Endodermal cell (in vitro differentiated cells): ENCODE measurements around the gene TAMALIN. TPM values are rescaled to one million over a fixed set of nuclear protein-coding genes. Genes with fewer than 3 reads are reported as not detected.

Experiments
- DNase-seq: peaks from one replicate; pipeline ENCODE4 v3.0.0-alpha.2; 2017
- H3K27ac ChIP-seq: 2 replicates; pipeline ENCODE4 v1.5.1; 2013; ENCODE audit warnings: mild to moderate bottlenecking, low read depth, low read length, moderate library complexity
- H3K27me3 ChIP-seq: 2 replicates; pipeline ENCODE4 v1.6.1; 2013; ENCODE audit warnings: mild to moderate bottlenecking, low read length, moderate library complexity; ENCODE audit not compliant: insufficient read depth, control insufficient read depth, poor library complexity, severe bottlenecking
- H3K36me3 ChIP-seq: 2 replicates; pipeline ENCODE4 v1.7.0; 2013; ENCODE audit warnings: mild to moderate bottlenecking, low read length, moderate library complexity; ENCODE audit not compliant: control insufficient read depth, insufficient read depth
- H3K4me1 ChIP-seq: one replicate; pipeline ENCODE4 v1.7.0; 2013; ENCODE audit warnings: low read length; ENCODE audit not compliant: control insufficient read depth, insufficient read depth
- H3K4me3 ChIP-seq: 2 replicates; pipeline ENCODE4 v1.5.1; 2013; ENCODE audit warnings: mild to moderate bottlenecking, low read length, moderate library complexity
- H3K9ac ChIP-seq: 2 replicates; pipeline ENCODE4 v1.6.1; 2013; ENCODE audit warnings: mild to moderate bottlenecking, low read length, moderate library complexity; ENCODE audit not compliant: poor library complexity, severe bottlenecking; ENCODE audit errors: extremely low read depth
- H3K9me3 ChIP-seq: 2 replicates; pipeline ENCODE4 v1.6.1; 2013; ENCODE audit warnings: mild to moderate bottlenecking, low read length, moderate library complexity; ENCODE audit not compliant: control insufficient read depth
- H3K27ac Mint-ChIP-seq: 2 replicates; pipeline ENCODE4 v1.8.0; 2020; ENCODE audit warnings: mixed read lengths
- H3K27me3 Mint-ChIP-seq: 2 replicates; pipeline ENCODE4 v1.8.0; 2021; ENCODE audit warnings: mild to moderate bottlenecking, mixed read lengths; ENCODE audit not compliant: insufficient read depth
- H3K36me3 Mint-ChIP-seq: 2 replicates; pipeline ENCODE4 v1.8.0; 2020; ENCODE audit warnings: low read depth, mixed read lengths
- H3K4me1 Mint-ChIP-seq: 2 replicates; pipeline ENCODE4 v1.8.0; 2020; ENCODE audit warnings: mixed read lengths
- H3K4me3 Mint-ChIP-seq: 2 replicates; pipeline ENCODE4 v1.8.0; 2020; ENCODE audit warnings: mild to moderate bottlenecking, moderate library complexity, mixed read lengths
- H3K9me3 Mint-ChIP-seq: 2 replicates; pipeline ENCODE4 v1.8.0; 2020; ENCODE audit warnings: mild to moderate bottlenecking, mixed read lengths
- CTCF ChIP-seq: fragments of 200-600 bp; sonication (generic); conservative IDR thresholded peaks from 2 replicates; pipeline ENCODE4 v1.5.0; 2021; ENCODE audit warnings: antibody characterized with exemption, mild to moderate bottlenecking
- WGBS, 2 experiments: methylation state at CpG; one replicate each; pipeline versions ENCODE4 v1.1.5 to v1.1.7; 2013; ENCODE audit warnings: missing lambda C conversion rate in 2 of 2, mixed read lengths in 1 of 2; ENCODE audit not compliant: insufficient coverage in 1 of 2, insufficient read length in 1 of 2; 5-methylcytosine and 5-hydroxymethylcytosine counted together
- total RNA-seq, 2 donors: library from RNA; stranded (reverse); fragmentation: NEBNext Ultra II Directional in 1 of 2; extraction: Animal tissue kit (Norgen Biotek cat#: 25700) in 1 of 2; gene quantifications; 2 replicates in 1 of 2; 3 replicates in 1 of 2; pipeline ENCODE4 v1.2.1, GENCODE V29; 2021

TAMALIN gene
- total RNA-seq, 2 donors from 2014 or later = 4.4 to 9.1 TPM

GRCh38 chr12:52009081-52009751, 2.5 kb downstream of the TAMALIN start:
- Histone ChIP-seq H3K27me3 (peaks cover 60% of the 10 kb centered on the region), H3K4me1 (peaks cover 8% of the 10 kb centered on the region), H3K9me3 (peaks cover 7% of the 10 kb centered on the region), H3K9ac (no peak overlapping the region), H3K4me3 (no peak overlapping the region), H3K36me3 (no peaks in the 10 kb centered on the region), H3K27ac (no peak overlapping the region)
- 86 to 90% methylated on average over 3 to 10 of the region's 10 CpGs for WGBS, 2 experiments
- Mint-ChIP-seq H3K4me1 (peaks cover 16% of the 10 kb centered on the region), H3K27me3 (peaks cover 62% of the 10 kb centered on the region), H3K27ac (no peak overlapping the region), H3K9me3 (no peaks in the 10 kb centered on the region), H3K4me3 (no peak overlapping the region), H3K36me3 (no peaks in the 10 kb centered on the region)
- peak; percentile 64 for DNase-seq
- TF ChIP-seq CTCF = no peak

DNA sequence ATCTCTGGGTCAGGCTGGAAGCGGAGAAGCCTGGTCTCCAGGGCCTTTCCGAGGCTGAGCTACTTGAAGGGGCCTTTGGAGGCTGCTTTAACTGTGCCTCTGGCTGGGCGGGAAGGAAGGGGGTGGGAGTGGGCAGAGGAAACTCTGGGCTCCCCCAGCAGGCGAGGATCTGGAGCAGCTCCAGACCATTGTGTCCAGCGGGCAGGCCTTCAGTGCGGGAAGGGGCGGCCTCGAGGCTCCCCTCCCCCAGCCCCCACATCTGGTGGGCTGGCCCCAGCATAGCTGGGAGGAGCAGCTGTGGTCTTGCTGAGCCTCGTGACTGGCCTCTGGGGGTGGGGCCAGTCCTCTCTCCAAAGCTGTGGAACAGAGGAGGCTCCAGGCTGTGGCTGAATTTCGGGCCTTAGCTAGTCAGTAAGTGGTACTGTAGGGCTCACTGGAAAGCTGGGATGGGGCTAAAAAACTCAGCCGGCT, 3.4 kb downstream of the TAMALIN start:
- H3K36me3 ChIP-seq = no peaks in the 10 kb centered on the region
- H3K9me3 ChIP-seq = peaks cover 7% of the 10 kb centered on the region
- Mint-ChIP-seq H3K4me3 (no peak overlapping the region), H3K27ac (peak overlapping the region; percentile 58), H3K4me1 (peaks cover 16% of the 10 kb centered on the region), H3K9me3 (no peaks in the 10 kb centered on the region), H3K36me3 (no peaks in the 10 kb centered on the region), H3K27me3 (peaks cover 58% of the 10 kb centered on the region)
- peak; percentile 95 for DNase-seq
- 18 to 31% methylated on average over 4 to 11 of the region's 11 CpGs for WGBS, 2 experiments
- no peak overlapping the region for H3K4me3 ChIP-seq
- H3K9ac ChIP-seq = no peak overlapping the region
- peaks cover 57% of the 10 kb centered on the region for H3K27me3 ChIP-seq
- H3K4me1 ChIP-seq = peaks cover 8% of the 10 kb centered on the region
- H3K27ac ChIP-seq = peak overlapping the region; percentile 82
- no peak for TF ChIP-seq CTCF

DNA sequence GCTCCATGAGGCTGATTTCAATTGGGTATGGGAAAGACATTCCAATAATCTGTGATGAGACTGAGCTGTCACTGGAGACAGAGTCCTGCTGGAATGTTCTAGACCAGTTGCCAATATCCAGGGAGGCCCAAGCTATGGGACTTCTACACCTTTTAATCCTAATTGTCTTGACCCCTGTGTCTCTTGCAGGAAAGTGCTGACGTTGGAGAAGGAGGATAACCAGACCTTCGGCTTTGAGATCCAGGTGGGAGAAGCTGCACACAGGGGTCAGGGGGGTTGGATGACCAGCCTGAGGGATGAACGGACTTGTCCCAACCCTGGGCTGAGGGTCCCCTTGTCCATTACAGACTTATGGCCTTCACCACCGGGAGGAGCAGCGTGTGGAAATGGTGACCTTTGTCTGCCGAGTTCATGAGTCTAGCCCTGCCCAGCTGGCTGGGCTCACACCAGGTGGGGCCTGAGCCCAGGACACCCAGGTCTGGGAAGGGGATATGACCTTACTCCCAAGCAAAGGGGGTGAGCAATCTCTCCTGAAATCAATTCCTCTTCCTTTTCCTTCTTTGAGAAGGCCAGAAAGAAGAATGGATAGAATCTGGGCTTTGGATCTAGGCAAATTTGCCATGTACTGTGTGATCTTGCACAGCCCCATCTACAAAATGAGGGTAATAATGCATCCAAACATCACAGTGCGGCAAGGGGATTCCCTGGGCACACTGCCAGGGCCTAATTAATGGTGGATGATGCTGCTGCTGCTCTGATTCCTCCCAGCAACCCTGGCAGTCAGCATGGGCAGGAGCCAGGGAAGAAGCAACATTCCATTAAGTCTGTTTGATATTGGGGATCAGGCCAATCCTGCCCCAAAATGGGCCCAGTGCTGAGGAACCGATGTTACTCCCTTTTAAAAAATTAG, 4.2 kb downstream of the TAMALIN start:
- Mint-ChIP-seq H3K4me1 (peaks cover 14% of the 10 kb centered on the region), H3K4me3 (no peak overlapping the region), H3K36me3 (no peaks in the 10 kb centered on the region), H3K9me3 (no peaks in the 10 kb centered on the region), H3K27me3 (peaks cover 57% of the 10 kb centered on the region), H3K27ac (peak overlapping the region; percentile 58)
- 86 to 93% methylated on average over 5 to 8 of the region's 8 CpGs for WGBS, 2 experiments
- no peak for TF ChIP-seq CTCF
- peak overlapping the region; percentile 82 for H3K27ac ChIP-seq
- no peaks in the 10 kb centered on the region for H3K36me3 ChIP-seq
- DNase-seq = no peak
- H3K9ac ChIP-seq = no peak overlapping the region
- H3K4me1 ChIP-seq = peaks cover 8% of the 10 kb centered on the region
- H3K27me3 ChIP-seq = peaks cover 57% of the 10 kb centered on the region
- H3K9me3 ChIP-seq = peaks cover 7% of the 10 kb centered on the region
- H3K4me3 ChIP-seq = no peak overlapping the region
